G401.6 (cell line): ENCODE data around the gene BRPF1.
"Not testable (repeated sequence)": the region's sequence is repeated elsewhere in the genome, so short reads cannot be mapped to it uniquely, and the experiment has no call there.

Source experiments
- FAIRE-seq: peaks from 2 replicates; lab custom pipeline; 2012; peaks lifted over from hg19 to GRCh38; lab: Jason Lieb, UNC

BRPF1 gene

DNA sequence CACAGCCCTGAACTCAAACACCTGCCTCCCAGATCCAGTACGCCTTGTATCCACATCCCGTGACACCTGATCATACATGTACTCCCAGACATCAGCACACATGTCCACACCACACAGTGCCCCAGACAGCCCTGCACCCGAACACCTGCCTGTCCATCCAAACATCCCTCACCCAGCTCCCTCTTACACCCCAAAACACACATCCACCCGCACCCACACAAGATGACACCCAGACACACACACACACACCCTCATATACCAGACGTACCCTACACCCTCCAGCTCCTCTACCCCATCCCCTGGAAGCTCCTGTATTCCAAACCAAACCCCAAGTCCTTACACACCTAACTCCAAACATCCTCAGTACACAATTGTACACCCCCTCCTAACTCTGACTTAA lies 37.5 kb downstream of the BRPF1 start:
- FAIRE-seq, result no peak

- FAIRE-seq, result no peak
Observed at GRCh38 chr3:9769426-9770275, 38.1 kb downstream of the BRPF1 start, which contains the start of gene CAMK1. Gene CAMK1, minus strand, starts transcription at chr3:9769947. Its CDS starts 2,198 bp downstream, at chr3:9767749.

GRCh38 chr3:9770276-9770812 lies 38.8 kb downstream of the BRPF1 start:
- FAIRE-seq, result no peak

- not testable (repeated sequence) for FAIRE-seq
Observed at GRCh38 chr3:9771007-9771406, 39.5 kb downstream of the BRPF1 start.

DNA sequence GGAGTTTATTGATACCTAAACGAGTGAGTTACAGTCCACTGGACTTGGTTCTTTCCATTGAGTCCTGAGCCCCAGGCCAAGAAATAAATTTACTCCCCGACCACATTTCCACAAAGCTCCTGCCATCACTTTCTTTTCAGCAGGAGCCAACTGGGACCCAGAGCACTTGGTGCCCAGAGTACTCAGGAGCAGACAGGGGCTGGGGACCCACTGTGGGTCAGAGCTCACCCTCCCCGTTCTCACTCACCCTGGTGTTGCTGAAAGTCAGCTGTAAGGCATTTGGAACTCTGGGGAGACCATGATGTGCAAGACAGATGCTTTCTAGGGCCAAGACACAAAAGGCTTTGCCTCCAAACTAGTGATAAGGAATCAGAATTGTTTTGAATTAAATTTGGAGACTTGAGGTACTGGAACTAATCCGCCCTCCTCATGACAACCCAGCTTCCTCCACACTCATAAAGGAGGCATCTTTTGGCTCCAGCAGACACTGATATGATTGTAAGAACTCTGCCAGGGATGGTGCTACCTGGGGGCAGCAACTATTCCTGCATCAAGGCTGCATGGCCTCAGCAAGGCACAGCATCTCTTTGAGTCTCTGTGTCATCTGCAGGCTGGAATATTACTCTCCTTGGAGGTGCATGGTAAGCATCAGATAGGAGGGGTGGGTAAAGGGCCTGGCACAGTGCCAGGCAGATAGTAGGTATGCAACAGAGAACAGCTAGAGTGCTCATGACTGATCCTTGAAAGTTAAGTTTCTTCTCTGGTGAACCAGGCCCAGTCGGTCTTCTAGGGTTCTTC lies 45.6 kb downstream of the BRPF1 start:
- FAIRE-seq, result no peak

DNA sequence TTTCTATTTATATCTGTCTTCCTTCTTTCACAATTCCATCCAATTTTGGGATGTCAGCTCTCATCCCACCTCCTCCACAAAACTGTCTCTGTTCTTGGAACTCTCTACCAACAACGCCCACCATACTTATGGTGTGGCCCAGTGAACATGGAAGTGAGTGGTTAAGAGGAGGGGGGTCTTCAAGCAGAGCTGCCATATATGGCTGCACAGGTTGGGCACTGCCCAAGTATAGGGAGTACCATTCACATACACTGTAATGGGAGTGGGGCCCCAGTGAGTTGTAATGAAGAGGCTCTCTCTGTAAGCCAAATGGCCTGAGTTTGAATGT lies 46.1 kb downstream of the BRPF1 start:
- FAIRE-seq, result no peak

DNA sequence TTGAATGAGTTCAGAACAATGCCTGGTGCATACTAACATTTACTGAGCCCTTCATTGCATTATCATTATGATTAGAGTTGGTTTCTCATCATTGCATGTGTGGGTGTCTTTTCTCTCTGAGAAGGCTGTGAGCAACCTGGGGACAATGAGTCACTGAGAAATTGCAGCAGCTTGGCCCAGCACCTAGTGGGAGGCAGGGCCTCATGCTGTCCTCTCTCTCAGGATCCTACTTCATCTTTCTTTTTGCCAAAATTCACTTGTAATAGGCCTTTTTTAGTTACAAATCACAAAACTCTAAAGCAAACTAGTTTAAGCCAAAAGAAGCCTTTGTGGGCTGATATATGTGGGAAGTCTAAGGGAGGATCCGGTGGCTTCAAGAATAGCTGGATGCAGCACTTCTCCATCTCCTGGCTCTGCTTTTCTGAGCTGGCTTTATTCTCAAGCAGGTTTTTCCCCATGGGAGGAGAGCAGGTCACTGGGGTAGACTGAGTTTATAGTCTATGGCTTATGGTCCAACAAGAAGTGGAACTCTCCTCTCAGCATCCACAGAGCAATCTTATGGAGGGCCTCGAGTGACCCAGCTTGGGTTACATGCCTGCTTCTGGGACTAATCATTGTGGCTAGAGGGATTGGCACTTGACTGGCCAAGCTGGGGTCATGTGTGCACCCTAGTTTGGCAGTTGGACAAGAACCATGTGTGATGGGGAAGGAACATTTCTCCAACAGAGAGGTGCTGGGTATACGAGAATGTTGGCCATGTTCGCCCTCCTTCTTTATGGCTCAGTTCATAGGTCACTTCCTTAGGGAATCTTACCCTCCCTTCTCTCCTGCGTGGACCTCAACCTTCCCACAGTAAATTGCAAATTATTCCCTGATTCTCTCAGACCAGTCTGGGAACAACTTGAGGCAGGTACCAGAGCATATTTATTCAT lies 46.9 kb downstream of the BRPF1 start:
- no peak for FAIRE-seq

- FAIRE-seq, result no peak
Observed at GRCh38 chr3:9779075-9779593, 47.6 kb downstream of the BRPF1 start.

DNA sequence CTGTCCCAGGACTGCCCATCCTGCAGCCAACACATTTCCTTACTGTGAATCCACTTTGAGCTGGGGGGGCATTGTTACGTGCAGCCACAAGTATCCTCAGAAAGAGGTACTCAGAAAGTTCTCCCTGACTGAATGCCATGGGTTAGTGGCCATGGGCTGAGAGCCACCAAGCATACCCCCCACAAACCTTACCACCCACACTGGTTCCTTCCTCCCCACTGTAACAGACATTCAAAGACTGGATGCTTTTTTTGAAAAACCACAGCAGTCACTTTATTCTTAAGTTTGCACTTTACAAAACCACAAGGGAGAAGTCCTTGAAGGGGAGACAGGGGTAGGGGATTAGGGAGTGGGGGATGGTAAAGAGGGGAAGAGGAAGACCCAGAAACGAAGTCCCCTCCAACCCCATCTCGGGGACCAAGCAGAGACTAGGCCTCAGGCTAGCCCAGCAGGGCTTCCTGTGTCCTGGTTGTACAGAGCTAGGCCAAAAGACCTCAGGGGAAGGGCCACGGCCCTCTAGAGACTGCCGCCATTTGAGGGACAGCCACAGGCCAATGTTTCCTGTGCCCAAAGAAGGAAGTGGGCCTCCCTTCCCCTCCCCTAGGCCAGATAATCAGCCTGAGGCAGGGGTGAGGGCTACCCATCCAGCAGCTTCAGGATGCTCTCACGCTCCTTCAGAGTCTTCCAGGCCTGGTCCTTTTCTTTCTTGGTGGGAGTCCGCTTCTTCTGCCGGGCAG lies 48.4 kb downstream of the BRPF1 start:
- no peak for FAIRE-seq

DNA sequence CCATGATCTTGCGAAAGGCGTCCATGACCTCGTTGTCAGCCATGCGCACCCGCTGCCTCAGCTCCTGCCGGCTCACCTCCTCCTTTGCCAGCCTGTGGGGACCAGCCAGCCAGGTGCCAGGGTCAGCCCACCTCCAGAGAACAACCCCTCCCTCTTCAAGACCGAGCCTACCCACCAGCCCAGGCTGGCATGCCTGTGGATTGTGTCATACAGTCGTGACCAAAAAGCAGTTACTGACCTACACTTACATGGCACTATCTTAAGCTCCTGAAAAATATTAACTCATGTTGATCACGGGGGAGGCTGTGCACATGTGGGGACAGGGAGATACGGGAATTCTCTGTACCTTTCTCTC lies 48.9 kb downstream of the BRPF1 start:
- no peak for FAIRE-seq

DNA sequence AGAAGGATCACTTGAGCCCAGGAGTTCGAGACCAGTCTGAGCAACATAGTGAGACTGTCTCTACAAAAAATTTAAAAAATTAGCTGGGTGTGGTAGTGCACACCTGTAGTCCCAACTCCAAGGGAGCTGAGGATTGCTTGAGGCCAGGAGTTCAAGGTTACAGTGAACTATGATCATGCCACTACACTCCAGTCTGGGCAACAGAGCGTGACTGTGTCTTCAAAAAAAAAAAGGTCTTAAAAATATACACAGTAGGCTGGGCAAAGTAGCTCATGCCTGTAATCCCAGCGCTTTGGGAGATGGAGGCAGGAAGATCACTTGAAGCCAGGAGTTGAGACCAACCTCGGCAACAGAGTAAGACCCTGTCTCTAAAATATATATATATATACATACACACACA lies 49.4 kb downstream of the BRPF1 start:
- FAIRE-seq, result no peak

DNA sequence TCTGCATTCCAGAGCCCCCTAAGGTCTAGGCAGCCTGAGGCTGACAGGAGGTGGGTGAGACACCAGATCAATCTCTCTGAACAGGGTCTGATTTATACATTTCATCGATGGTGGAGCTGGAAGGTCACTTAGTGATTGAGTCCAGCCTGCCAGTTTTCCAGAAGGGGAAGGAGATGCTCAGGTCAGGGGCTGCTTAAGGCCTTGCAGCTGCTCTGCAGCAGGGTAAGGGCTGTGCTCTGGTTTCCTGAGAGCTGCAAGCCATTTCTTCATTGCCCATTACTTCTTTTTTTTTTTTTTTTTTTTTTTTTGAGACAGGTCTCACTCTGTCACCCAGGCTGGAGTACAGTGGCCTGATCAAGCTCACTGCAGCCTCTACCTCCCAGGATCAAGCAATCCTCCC lies 50.0 kb downstream of the BRPF1 start:
- no peak for FAIRE-seq

DNA sequence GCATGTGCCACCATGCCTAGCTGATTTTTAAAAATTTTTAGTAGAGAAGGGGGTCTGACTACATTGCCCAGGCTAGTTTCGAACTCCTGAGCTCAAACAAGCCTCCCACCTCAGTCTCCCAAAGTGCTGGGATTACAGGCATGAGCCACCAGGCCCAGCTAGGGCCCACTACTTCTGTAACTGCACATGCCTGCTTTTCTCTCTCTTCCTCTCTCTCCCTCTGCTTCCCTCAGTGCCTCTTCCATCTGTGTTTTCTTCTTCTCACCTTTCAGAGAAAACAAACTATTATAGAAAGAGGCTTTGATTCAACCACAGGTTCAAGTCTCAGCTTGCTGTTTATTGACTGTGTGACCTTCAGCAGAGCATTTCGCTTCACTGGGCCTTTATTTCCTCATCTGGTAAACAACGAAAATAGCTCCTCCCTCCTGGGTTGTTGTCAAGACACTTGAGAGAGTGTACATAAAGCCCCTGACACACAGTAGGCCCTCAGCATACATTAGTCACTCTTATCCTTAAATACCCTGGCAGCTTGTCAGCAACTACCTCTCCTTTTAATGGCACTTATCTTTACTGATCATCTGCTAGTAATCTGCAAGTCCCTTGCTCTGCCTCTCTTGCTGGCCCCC lies 50.6 kb downstream of the BRPF1 start:
- no peak for FAIRE-seq

GRCh38 chr3:9782770-9783169 lies 51.2 kb downstream of the BRPF1 start:
- FAIRE-seq, result no peak

GRCh38 chr3:9783954-9784353 lies 52.4 kb downstream of the BRPF1 start:
- no peak for FAIRE-seq

DNA sequence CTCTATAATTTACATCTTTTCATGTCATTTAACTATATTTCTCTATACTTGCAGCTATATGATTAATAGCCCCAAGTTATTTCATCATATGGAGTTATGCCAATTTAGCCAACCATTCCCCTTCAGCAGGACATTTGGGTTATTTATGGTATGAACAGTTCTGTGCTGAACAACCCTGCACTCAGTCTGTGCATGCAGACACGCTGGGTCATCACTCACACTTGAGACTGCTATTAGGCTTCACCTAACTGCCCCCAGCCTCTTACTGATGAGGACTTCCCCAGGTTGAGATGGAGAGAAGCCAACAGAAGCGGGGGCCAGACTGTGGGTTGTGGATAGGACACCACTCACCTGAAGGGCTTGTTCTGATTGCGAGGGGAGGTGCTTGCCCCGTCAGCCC lies 53.4 kb downstream of the BRPF1 start:
- FAIRE-seq, result no peak

DNA sequence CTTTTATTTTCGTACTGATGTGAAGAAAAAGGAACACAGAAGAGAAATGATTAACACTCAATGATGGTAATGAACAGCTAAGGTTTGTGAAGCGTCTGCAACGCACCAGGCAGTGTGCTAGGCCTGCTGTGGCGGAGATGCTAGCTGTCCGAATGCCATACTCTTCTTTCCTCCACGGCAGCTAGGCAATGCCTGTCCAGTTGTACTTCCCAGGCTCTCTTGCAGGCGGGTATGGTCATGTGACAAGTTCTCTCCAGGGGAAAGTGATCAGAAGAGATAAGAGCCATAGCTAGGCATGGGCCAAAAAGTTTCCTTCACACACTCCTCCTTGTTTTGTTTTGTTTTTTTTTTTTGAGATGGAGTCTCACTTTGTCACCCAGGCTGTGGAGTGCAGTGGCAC lies 54.1 kb downstream of the BRPF1 start:
- FAIRE-seq, result no peak

DNA sequence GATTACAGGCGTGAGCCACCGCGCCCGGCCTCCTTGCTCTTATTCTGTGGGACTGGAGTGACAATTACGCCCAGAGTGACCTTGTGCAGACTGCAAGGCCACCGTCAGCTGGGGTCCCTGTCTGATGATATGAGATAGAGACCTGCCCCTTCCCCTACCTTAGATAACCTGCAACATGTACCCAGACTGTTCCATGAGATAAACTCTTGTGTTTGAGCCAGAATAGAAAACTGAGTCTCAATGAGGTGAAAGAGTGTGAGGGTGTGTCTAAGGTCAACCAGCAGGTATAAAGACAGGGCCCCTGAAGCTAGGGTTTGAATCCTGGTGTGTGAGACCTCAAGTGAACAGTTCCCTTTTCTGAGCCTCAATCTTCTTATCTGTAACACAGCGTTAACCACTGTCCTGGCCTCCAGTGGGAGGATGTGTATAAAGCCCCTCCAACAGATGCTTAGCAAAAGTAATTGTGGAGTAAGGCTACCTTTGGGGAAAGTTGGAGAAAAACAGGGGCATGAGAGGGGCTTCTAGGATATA lies 54.7 kb downstream of the BRPF1 start:
- FAIRE-seq, result no peak

- no peak for FAIRE-seq
Observed at GRCh38 chr3:9786825-9787669, 55.5 kb downstream of the BRPF1 start.

DNA sequence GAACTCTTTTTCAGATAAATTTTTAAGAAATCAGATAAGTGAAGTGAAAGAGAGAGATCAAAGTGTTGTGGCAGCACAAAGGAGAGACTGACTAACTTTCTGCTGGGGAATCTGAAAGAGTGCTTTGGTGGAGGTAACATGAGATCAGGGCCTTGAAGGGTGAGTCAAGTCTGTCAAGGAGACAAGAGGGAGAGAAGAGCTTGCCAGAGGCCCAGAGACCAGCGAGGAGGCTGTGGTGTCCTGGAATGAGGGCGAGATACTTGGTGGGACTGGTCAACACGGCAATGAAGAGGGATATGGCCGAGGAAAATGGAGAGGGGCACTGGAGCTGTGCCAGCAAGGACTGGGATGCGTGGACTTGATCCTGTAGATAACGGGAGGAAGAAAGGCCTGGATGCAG lies 56.2 kb downstream of the BRPF1 start:
- no peak for FAIRE-seq
